Midbrain (tissue), 1 donor: Measurements from ENCODE around the gene LHFPL2.

Experiments used
- DNase-seq: peaks from one replicate; lab custom pipeline; 2025; lab: John Stamatoyannopoulos, UW

LHFPL2 gene

GRCh38 chr5:78568212-78568611 lies 80.4 kb downstream of the LHFPL2 start:
- peak; percentile 52 for DNase-seq

GRCh38 chr5:78567617-78568016 lies 81.0 kb downstream of the LHFPL2 start:
- no peak for DNase-seq

- no peak for DNase-seq
Observed at GRCh38 chr5:78566747-78567425, 81.7 kb downstream of the LHFPL2 start.

- no peak for DNase-seq
Observed at GRCh38 chr5:78565395-78565794, 83.2 kb downstream of the LHFPL2 start.

- DNase-seq = no peak
Observed at GRCh38 chr5:78563621-78564020, 85.0 kb downstream of the LHFPL2 start.

GRCh38 chr5:78562714-78563330 lies 85.8 kb downstream of the LHFPL2 start:
- DNase-seq = peak; percentile 10

- no peak for DNase-seq
Observed at GRCh38 chr5:78562001-78562400, 86.6 kb downstream of the LHFPL2 start.

- no peak for DNase-seq
Observed at GRCh38 chr5:78561261-78561660, 87.3 kb downstream of the LHFPL2 start.

GRCh38 chr5:78560000-78560855 lies 88.3 kb downstream of the LHFPL2 start:
- DNase-seq = no peak

- DNase-seq = no peak
Observed at GRCh38 chr5:78557601-78558000, 91.0 kb downstream of the LHFPL2 start.

- no peak for DNase-seq
Observed at GRCh38 chr5:78555870-78556269, 92.7 kb downstream of the LHFPL2 start.

GRCh38 chr5:78554670-78555069 lies 93.9 kb downstream of the LHFPL2 start:
- DNase-seq = no peak

- DNase-seq = no peak
Observed at GRCh38 chr5:78553580-78554353, 94.8 kb downstream of the LHFPL2 start.

- no peak for DNase-seq
Observed at GRCh38 chr5:78552729-78553342, 95.7 kb downstream of the LHFPL2 start.

GRCh38 chr5:78550891-78551290 lies 97.7 kb downstream of the LHFPL2 start:
- no peak for DNase-seq

GRCh38 chr5:78549043-78549442 lies 99.5 kb downstream of the LHFPL2 start:
- DNase-seq = peak; percentile 66

GRCh38 chr5:78547731-78548615 lies 100.6 kb downstream of the LHFPL2 start:
- DNase-seq = no peak

GRCh38 chr5:78547183-78547582 lies 101.4 kb downstream of the LHFPL2 start:
- no peak for DNase-seq

GRCh38 chr5:78546276-78546996 lies 102.1 kb downstream of the LHFPL2 start:
- DNase-seq = no peak

- no peak for DNase-seq
Observed at GRCh38 chr5:78545406-78545805, 103.2 kb downstream of the LHFPL2 start.
